ENCODE results near the gene ABCA6. TPM values are rescaled to one million over a fixed set of nuclear protein-coding genes. Genes with fewer than 3 reads are reported as not detected.
A peak's percentile ranks its signal among the peaks of the same experiment; 100 is the strongest.

The ABCA6 gene, protein sequence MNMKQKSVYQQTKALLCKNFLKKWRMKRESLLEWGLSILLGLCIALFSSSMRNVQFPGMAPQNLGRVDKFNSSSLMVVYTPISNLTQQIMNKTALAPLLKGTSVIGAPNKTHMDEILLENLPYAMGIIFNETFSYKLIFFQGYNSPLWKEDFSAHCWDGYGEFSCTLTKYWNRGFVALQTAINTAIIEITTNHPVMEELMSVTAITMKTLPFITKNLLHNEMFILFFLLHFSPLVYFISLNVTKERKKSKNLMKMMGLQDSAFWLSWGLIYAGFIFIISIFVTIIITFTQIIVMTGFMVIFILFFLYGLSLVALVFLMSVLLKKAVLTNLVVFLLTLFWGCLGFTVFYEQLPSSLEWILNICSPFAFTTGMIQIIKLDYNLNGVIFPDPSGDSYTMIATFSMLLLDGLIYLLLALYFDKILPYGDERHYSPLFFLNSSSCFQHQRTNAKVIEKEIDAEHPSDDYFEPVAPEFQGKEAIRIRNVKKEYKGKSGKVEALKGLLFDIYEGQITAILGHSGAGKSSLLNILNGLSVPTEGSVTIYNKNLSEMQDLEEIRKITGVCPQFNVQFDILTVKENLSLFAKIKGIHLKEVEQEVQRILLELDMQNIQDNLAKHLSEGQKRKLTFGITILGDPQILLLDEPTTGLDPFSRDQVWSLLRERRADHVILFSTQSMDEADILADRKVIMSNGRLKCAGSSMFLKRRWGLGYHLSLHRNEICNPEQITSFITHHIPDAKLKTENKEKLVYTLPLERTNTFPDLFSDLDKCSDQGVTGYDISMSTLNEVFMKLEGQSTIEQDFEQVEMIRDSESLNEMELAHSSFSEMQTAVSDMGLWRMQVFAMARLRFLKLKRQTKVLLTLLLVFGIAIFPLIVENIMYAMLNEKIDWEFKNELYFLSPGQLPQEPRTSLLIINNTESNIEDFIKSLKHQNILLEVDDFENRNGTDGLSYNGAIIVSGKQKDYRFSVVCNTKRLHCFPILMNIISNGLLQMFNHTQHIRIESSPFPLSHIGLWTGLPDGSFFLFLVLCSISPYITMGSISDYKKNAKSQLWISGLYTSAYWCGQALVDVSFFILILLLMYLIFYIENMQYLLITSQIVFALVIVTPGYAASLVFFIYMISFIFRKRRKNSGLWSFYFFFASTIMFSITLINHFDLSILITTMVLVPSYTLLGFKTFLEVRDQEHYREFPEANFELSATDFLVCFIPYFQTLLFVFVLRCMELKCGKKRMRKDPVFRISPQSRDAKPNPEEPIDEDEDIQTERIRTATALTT (N-terminal part only)
- total RNA-seq, result 3.9 and 6.4 TPM in 2 replicates

GRCh38 chr17:69141431-69142174 is at the start of gene ABCA6:
Gene ABCA6, minus strand, starts transcription at chr17:69141895. Its CDS starts 1,192 bp downstream, at chr17:69140703.
- peak within 1 kb of the TSS; percentile 51 for H3K4me3 ChIP-seq (ENCODE audit: low read depth, low read length)
- TF ChIP-seq CTCF (IDR thresholded peaks at IDR 0.05; ENCODE audit: insufficient read depth, low read depth, low read length), result no peak
- DNase-seq (ENCODE audit: low read depth), result peak; percentile 73

DNA sequence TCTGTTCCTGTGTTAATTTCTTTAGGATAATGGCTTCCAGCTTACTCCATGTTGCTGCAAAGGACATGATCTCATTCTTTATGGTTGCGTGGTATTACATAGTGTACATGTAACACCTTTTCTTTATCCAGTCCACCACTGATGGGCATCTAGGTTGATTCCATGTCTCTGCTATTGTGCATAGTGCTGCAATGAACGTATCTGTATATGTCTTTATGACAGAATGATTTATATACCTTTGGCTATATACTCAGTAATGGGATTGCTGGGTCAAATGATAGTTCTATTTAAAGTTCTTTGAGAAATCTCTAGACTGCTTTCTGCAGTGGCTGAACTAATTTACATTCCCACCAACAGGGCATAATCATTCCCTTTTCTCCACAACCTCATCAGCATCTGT is 47.1 kb upstream of the ABCA6 start:
- no peak overlapping the region for H3K4me3 ChIP-seq (ENCODE audit: low read depth, low read length)
- DNase-seq (ENCODE audit: low read depth), result no peak
- TF ChIP-seq CTCF (IDR thresholded peaks at IDR 0.05; ENCODE audit: insufficient read depth, low read depth, low read length), result no peak

- no peak for DNase-seq (ENCODE audit: low read depth)
These were observed 46.4 kb upstream of the ABCA6 start for GRCh38 chr17:69188064-69188463.

GRCh38 chr17:69187294-69187693 is 45.6 kb upstream of the ABCA6 start:
- H3K4me3 ChIP-seq (ENCODE audit: low read depth, low read length), result no peak overlapping the region
- no peak for TF ChIP-seq CTCF (IDR thresholded peaks at IDR 0.05; ENCODE audit: insufficient read depth, low read depth, low read length)
- DNase-seq (ENCODE audit: low read depth), result no peak

More at GRCh38 chr17:69188064-69188463, 46.4 kb upstream of the ABCA6 start:
- TF ChIP-seq CTCF (IDR thresholded peaks at IDR 0.05; ENCODE audit: insufficient read depth, low read depth, low read length), result no peak
- H3K4me3 ChIP-seq (ENCODE audit: low read depth, low read length), result no peak overlapping the region

DNA sequence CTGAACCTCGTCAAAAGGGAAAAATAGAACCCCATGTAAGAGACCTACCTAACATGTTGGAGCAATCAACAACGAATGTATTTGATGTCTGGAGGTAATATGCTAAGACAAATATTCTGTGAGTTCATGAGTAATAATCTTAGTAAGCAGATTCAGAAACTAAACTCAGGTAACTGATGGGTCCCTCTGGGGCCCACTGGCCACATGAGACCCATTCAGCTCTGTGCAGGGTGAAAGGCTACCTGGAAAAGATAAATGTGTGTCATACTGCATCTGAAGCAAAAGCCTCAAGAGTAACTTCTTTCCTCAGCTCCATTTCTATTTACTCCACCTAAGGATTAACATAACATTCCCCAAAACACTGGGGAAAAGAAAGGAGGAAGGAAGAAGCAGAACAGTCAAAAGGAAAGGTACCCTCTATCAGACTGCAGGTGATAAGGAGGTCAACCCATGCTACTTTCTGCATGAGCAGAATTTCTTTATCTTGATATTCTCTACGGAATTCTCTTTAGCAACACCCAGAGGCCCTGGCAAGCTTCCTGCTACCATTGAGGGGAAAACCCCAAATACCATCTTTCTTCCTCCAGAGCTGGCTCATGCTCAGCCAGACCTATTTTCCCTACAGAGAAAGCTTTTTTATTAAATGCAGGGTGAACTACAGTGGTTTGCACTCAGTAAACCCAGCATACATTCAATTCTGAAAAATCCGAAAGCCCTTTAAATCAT is 37.7 kb upstream of the ABCA6 start:
- peak; percentile 26 for DNase-seq (ENCODE audit: low read depth)
- no peak for TF ChIP-seq CTCF (IDR thresholded peaks at IDR 0.05; ENCODE audit: insufficient read depth, low read depth, low read length)
- H3K4me3 ChIP-seq (ENCODE audit: low read depth, low read length), result no peak overlapping the region
